K562 (cell line): ENCODE data around the gene DIP2C. TPM values are rescaled to one million over a fixed set of nuclear protein-coding genes. Genes with fewer than 3 reads are reported as not detected.

Experiments used
- ATAC-seq: fragments of 200-7000 bp; cut with Tn5 transposase; 3 replicates; pipeline ENCODE4 v1.9.1; 2020; ENCODE audit warnings: moderate library complexity
- BruUV-seq: library from RNA; stranded (reverse); fragments of 400-500 nt; replicated peaks from 2 replicates; lab custom pipeline; 2021; lab: Mats Ljungman, UMichigan
- CTCF ChIA-PET: fragments of 300-600 bp; formaldehyde crosslinking; extraction: SDS; loops from one replicate; lab custom pipeline; 2021; ENCODE audit warnings: low intra/inter-chr PET ratio; lab: Yijun Ruan, JAX
- POLR2A ChIA-PET: fragments of 300-600, 350-650 bp; sonication (Branson Sonifier 250); formaldehyde crosslinking; extraction: SDS; loops from one replicate; lab custom pipeline; 2021; ENCODE audit warnings: antibody characterized with exemption, inconsistent platforms; lab: Yijun Ruan, JAX
- DNase-seq, 4 experiments: peaks; one replicate each; pipeline versions ENCODE4 v3.0.0 to v3.0.0-alpha.2; 2011 to 2018; ENCODE audit warnings: low spot score in 3 of 4, mixed read lengths in 3 of 4; ENCODE audit errors: extremely low read depth in 1 of 4
- FAIRE-seq: peaks from 2 replicates; lab custom pipeline; 2011; peaks lifted over from hg19 to GRCh38; lab: Jason Lieb, UNC
- H2AFZ ChIP-seq: 2 replicates; pipeline ENCODE4 v1.6.0; 2011; ENCODE audit warnings: low read depth, low read length, control low read depth, inconsistent platforms
- H3K27ac ChIP-seq: fragments of 200-600 bp; 3 replicates; pipeline ENCODE4 v1.8.0; 2011; ENCODE audit warnings: low read depth, mild to moderate bottlenecking, control low read depth, inconsistent platforms, low read length, moderate library complexity, mixed read lengths; ENCODE audit errors: extremely low read depth
- H3K27me3 ChIP-seq, 2 experiments: fragments of 300-600 bp in 1 of 2; 2 replicates in 1 of 2; 3 replicates in 1 of 2; pipeline versions ENCODE4 v1.6.0 to v1.8.0; 2011; ENCODE audit warnings: inconsistent platforms in 2 of 2, low read length in 2 of 2, mild to moderate bottlenecking in 1 of 2, mixed read lengths in 1 of 2, moderate library complexity in 1 of 2; ENCODE audit not compliant: control insufficient read depth in 2 of 2, insufficient read depth in 2 of 2
- H3K36me3 ChIP-seq: fragments of 300-600 bp; 3 replicates; pipeline ENCODE4 v1.8.0; 2011; ENCODE audit warnings: mild to moderate bottlenecking, low read length, inconsistent platforms; ENCODE audit not compliant: control insufficient read depth, insufficient read depth
- H3K4me1 ChIP-seq, 2 experiments: fragments of 200-600 bp in 1 of 2; replicated peaks in 1 of 2; 2 replicates in 1 of 2; 3 replicates in 1 of 2; pipeline versions ENCODE4 v1.5.1 to v1.8.0; 2011; ENCODE audit warnings: inconsistent platforms in 2 of 2, low read length in 2 of 2, mild to moderate bottlenecking in 1 of 2, mixed read lengths in 1 of 2, moderate library complexity in 1 of 2; ENCODE audit not compliant: control insufficient read depth in 2 of 2, insufficient read depth in 2 of 2
- H3K4me2 ChIP-seq: 2 replicates; pipeline ENCODE4 v1.6.1; 2011; ENCODE audit warnings: low read length, control low read depth, inconsistent platforms, mixed read lengths; ENCODE audit not compliant: insufficient read depth
- H3K4me3 ChIP-seq: fragments of 200-600 bp; sonication (generic), shearing (Covaris generic); 2 replicates; pipeline ENCODE4 v1.5.1; 2016; ENCODE audit warnings: control low read depth, inconsistent platforms
- H3K79me2 ChIP-seq: fragments of 200-600 bp; 3 replicates; pipeline ENCODE4 v1.8.0; 2011; ENCODE audit warnings: low read length, inconsistent platforms; ENCODE audit not compliant: control insufficient read depth, insufficient read depth
- H3K9ac ChIP-seq, 2 experiments: 2 replicates each; pipeline versions ENCODE4 v1.6.0 to v1.6.1; 2011; ENCODE audit warnings: low read depth in 2 of 2, low read length in 2 of 2, control low read depth in 1 of 2, inconsistent platforms in 1 of 2, mild to moderate bottlenecking in 1 of 2, mixed read lengths in 1 of 2; ENCODE audit not compliant: insufficient read depth in 1 of 2
- H3K9me1 ChIP-seq: one replicate; pipeline ENCODE4 v1.6.0; 2011; ENCODE audit warnings: inconsistent platforms, mild to moderate bottlenecking, low read length, moderate library complexity; ENCODE audit not compliant: control insufficient read depth, insufficient read depth
- H3K9me3 ChIP-seq: replicated peaks from 2 replicates; pipeline ENCODE4 v1.5.1; 2011; ENCODE audit warnings: low read depth, low read length, inconsistent platforms; ENCODE audit not compliant: control insufficient read depth, insufficient read depth
- H4K20me1 ChIP-seq: replicated peaks from 2 replicates; pipeline ENCODE4 v1.6.1; 2011; ENCODE audit warnings: low read length, inconsistent platforms, mixed read lengths; ENCODE audit not compliant: control insufficient read depth, insufficient read depth
- SIRT6 ChIP-seq: IDR thresholded peaks from one replicate; pipeline ENCODE4 v1.6.1; 2012; ENCODE audit warnings: low read depth, mild to moderate bottlenecking, control low read depth, inconsistent platforms, low read length, moderate library complexity
- TBL1XR1 ChIP-seq, 2 experiments: IDR thresholded peaks; 2 replicates each; pipeline ENCODE4 v1.6.1; 2012; ENCODE audit warnings: improper control_type of control experiment in 2 of 2, low read length in 2 of 2, mild to moderate bottlenecking in 1 of 2
- ZNF518B ChIP-seq: fragments of 250-450 bp; sonication (Bioruptor Pico); IDR thresholded peaks from 2 replicates; pipeline ENCODE4 v1.5.0; 2021; ENCODE audit warnings: mild to moderate bottlenecking, moderate library complexity
- WGBS: fragments of 100-300 bp; shearing (Covaris generic); methylation state at CpG from one replicate; pipeline ENCODE4 v1.1.6; 2016; ENCODE audit warnings: low coverage, mixed read lengths; ENCODE audit not compliant: insufficient coverage; ENCODE audit errors: missing lambda C conversion rate; 5-methylcytosine and 5-hydroxymethylcytosine counted together
- in situ Hi-C: fragments of 300-500 bp; cut with MboI; formaldehyde crosslinking; loops from 4 replicates; pipeline ENCODE4 v1.15.0; 2018; ENCODE audit warnings: inconsistent platforms, mixed read lengths
- intact Hi-C: fragments of 100-400 bp; cut with micrococcal nuclease; formaldehyde crosslinking; loops from 2 replicates; pipeline ENCODE4 v1.14.2; 2022
- polyA plus RNA-seq, 8 experiments: library from polyadenylated mRNA; depleted of rRNA in 4 of 8; stranded (reverse) in 5 of 8; unstranded in 3 of 8; fragments of >200 nt; fragmentation: Nextera tagmentation in 2 of 8; fragmentation: Illumina TruSeq in 1 of 8; extraction: Ambion mirVana in 2 of 8; extraction: Trizol in 1 of 8; gene quantifications; 2 replicates each; pipeline versions ENCODE4 v1.2.1 to v1.2.3, GENCODE V29; 2011 to 2014; ENCODE audit warnings: inconsistent platforms in 1 of 8, missing spikeins in 1 of 8
- total RNA-seq, 7 experiments: library from RNA; depleted of rRNA in 6 of 7; stranded (reverse); fragments of >200 nt in 6 of 7; fragmentation: Illumina TruSeq in 2 of 7; extraction: Trizol in 2 of 7; gene quantifications; 2 replicates each; pipeline versions ENCODE4 v1.2.1 to v1.2.3, GENCODE V29; 2011 to 2021; ENCODE audit warnings: low replicate concordance in 1 of 7
- TF ChIP-seq, protein P1 (sequence below): sonication (generic); formaldehyde crosslinking; IDR thresholded peaks from 2 replicates; pipeline ENCODE4 v1.8.0; 2023; ENCODE audit warnings: mild to moderate bottlenecking, missing genetic modification reagents

Gene DIP2C
- total and polyA plus RNA-seq, 9 of the 15 experiments (the other 6 are each of a cell fraction or from before 2014, with no cell fraction given): 0.01 TPM; not detected in 8

DNA sequence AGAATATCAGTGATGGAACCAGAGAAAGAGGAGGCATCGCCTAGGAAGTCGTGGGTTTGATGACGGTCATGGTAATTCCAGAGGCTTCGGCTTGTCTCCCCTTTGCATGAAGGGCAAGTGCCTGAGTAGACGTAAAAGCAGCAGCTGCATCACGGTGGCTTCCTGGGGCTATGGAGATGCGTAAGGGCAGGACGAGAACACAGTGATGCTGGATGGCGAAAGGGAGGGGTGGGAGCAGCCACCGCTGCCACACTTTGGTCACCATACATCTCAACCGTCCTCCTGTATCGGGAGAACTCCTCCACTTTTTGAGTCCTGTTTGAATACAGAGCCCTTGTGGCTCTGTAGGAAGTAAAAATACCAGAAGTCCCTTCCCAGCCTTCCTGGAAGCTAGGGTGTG, 371.5 kb downstream of the DIP2C start:
- ChIA-PET POLR2A (no interaction called here), CTCF (no interaction called here)
- no peak overlapping the region for H3K9ac ChIP-seq
- no peak overlapping the region for H3K4me2 ChIP-seq
- H3K9me1 ChIP-seq: no peaks in the 10 kb centered on the region
- no peak overlapping the region for H3K27ac ChIP-seq
- H3K9me3 ChIP-seq: no peaks in the 10 kb centered on the region
- BruUV-seq: no TSS peak
- no peak for FAIRE-seq
- H4K20me1 ChIP-seq: no peaks in the 10 kb centered on the region
- TF ChIP-seq ZNF518B (CRISPR knock-in tag) (no peak), SIRT6 (no peak), TBL1XR1 (IDR thresholded peaks at IDR 0.05; ENCODE audit: low read length in 2 of 2) (no peak)
- TF ChIP-seq, protein P1, sequence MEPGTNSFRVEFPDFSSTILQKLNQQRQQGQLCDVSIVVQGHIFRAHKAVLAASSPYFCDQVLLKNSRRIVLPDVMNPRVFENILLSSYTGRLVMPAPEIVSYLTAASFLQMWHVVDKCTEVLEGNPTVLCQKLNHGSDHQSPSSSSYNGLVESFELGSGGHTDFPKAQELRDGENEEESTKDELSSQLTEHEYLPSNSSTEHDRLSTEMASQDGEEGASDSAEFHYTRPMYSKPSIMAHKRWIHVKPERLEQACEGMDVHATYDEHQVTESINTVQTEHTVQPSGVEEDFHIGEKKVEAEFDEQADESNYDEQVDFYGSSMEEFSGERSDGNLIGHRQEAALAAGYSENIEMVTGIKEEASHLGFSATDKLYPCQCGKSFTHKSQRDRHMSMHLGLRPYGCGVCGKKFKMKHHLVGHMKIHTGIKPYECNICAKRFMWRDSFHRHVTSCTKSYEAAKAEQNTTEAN (CRISPR knock-in tag): no peak
- TF ChIP-seq, all 486 proteins: peak for 0
- H3K36me3 ChIP-seq: no peaks in the 10 kb centered on the region
- H3K79me2 ChIP-seq: no peaks in the 10 kb centered on the region
- ATAC-seq (no peak), DNase-seq (no peak)
- no peaks in the 10 kb centered on the region for H3K4me1 ChIP-seq
- H3K4me3 ChIP-seq: no peak overlapping the region
- no peak overlapping the region for H2AFZ ChIP-seq
- WGBS: 0% methylated on average over 12 of the region's 12 CpGs
- in situ Hi-C loops (no loop called here), intact Hi-C loops (no loop called here)
- peaks cover 22 to 34% of the 10 kb centered on the region in 2 experiments for H3K27me3 ChIP-seq
